ENCODE data around the gene CHMP5. TPM values are rescaled to one million over a fixed set of nuclear protein-coding genes. Genes with fewer than 3 reads are reported as not detected.

Gene CHMP5
- polyA plus RNA-seq, 4 donors: 97.6 to 139 (median 114) TPM

DNA sequence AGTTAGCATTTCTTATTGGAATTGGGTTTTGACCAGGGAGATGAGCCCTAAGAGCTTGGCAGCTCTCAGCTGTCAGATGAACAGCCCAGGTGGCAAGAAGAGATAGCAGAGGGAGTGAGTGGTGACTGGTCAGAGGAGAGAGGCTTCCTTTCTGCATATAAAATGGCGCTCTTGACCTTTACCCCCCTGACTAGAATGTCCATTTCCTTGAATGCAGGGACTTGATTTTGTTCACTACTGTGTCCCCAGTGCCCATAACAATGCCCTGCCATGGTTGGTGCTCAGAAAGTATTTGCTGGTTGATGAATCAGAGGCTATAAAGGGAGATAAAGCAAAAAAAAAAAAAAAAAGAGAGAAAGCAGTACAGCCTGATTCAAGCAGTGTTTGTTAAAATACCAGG is 7.2 kb downstream of the CHMP5 start:
- DNase-seq (ENCODE audit: low read depth in 4 of 4, low spot score in 2 of 4): no peak

DNA sequence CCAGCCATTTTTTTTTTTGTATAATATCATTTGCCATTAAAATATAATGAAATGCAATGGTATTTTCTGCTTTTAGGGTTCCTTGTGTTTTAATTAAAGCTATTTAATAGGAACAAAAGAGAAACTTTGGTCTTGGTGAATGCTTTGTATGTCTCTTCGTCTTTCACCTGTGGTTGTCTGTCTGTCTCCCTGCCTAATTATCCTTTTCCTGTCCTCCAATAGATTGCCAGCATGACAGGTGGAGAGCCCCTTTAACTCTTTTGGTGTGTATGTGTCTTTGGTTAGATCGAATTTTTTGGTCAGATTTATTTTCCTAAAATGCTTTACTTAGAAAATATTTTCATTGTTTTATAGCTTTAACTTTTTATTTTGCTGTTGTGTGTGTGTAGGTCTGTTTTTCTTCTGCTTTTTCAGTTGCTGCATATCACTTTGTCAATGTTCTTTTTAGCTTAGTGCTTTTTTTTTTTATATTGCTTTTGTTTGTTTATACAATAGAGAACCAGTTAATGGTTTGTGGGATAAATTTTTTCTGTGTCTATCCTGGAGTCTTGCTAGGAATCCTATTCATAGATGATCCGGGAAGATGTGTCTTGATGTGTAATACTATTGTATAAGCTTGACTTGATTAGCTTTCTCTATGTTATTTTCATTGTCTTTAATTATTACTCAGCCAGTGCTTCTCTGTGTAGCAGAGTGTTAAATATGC is 8.6 kb downstream of the CHMP5 start:
- DNase-seq (ENCODE audit: low read depth in 4 of 4, low spot score in 2 of 4): no peak

DNA sequence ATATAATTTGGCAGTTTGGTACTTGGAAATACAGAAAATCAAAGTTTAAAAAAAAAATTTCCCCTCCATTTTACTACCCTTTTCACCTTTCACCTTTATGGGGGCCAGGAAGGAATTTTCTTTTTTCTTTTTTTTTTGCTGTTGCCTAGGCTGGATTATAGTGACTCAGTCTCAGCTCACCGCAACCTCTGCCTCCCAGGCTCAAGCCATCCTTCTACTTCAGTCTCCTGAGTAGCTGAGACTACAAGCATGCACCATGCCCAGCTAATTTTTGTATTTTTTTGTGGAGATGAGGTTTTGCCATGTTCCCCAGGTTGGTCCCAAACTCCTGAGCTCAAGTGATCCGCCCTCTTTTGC is 9.1 kb downstream of the CHMP5 start:
- DNase-seq (ENCODE audit: low read depth in 4 of 4, low spot score in 2 of 4): no peak

GRCh38 chr9:33277484-33277883 is 12.6 kb downstream of the CHMP5 start:
- no peak for DNase-seq (ENCODE audit: low read depth in 4 of 4, low spot score in 2 of 4)

GRCh38 chr9:33285502-33285901 is 20.7 kb downstream of the CHMP5 start:
- no peak for DNase-seq (ENCODE audit: low read depth in 4 of 4, low spot score in 2 of 4)

DNA sequence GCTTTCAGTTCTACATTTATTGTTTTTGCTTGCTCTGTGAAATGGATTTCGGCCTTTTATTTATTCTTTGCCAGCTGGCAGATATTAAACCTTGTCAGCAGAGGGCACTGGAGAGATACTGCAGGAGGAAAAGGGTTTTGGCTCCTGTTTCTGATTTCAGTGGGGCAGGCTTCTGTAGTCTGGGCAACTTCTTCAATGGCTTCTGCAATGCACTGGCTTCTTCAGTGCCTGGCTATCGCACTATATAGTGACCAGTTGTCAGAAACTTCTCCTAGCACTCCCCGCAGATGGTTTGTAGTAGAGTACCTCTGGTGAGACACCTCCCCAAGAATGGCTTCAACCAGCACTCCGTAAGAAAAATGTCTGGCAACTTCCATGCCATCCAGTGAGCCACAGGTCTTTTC is 22.2 kb downstream of the CHMP5 start:
- peak in 1 of 4 donors; percentile 25 for DNase-seq (ENCODE audit: low read depth in 4 of 4, low spot score in 2 of 4)

DNA sequence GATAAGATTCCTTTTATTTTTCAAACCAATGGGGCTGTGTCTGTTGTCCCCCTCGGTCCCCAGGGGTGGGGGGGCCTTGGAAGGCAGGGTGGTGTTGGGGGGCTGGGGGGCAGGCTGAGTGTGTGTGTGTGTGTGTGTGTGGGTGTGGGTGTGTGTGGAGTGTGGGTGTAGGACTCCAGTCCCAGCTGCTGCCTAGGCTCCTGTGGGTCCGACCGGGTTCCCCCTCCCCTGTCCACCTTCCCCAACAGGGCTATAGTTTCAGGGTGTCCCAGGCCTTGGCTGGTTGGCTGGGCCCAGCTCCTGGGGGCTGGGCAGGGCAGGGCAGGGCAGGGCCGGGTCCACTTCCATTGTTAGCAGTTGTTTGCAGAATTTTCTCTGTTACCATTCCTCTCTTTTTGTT is 23.4 kb downstream of the CHMP5 start:
- no peak for DNase-seq (ENCODE audit: low read depth in 4 of 4, low spot score in 2 of 4)

GRCh38 chr9:33288828-33289483 is 24.1 kb downstream of the CHMP5 start:
- no peak for DNase-seq (ENCODE audit: low read depth in 4 of 4, low spot score in 2 of 4)

DNA sequence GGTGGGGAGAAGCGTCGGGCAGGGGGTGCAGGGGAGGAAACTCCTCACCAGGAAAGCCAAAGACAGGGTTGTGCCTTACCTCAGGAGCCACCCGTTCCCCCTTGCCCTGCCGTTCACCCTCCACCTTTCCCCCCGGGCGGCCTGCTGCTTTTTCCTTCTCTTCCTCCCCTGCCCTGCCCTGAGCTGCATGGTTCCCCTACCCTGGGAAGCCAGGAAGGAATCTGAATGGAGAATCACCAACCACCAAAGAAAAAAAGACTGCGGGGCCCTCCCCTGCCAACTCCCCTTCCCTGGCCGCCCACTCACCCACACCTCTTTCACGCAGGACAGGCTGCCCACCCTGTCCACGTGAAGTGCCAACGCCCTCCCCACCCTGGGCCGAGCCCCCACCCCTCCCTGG is 24.6 kb downstream of the CHMP5 start:
- DNase-seq (ENCODE audit: low read depth in 4 of 4, low spot score in 2 of 4): no peak

- no peak for DNase-seq (ENCODE audit: low read depth in 4 of 4, low spot score in 2 of 4)
Observed at GRCh38 chr9:33289936-33290246, 25.0 kb downstream of the CHMP5 start.

DNA sequence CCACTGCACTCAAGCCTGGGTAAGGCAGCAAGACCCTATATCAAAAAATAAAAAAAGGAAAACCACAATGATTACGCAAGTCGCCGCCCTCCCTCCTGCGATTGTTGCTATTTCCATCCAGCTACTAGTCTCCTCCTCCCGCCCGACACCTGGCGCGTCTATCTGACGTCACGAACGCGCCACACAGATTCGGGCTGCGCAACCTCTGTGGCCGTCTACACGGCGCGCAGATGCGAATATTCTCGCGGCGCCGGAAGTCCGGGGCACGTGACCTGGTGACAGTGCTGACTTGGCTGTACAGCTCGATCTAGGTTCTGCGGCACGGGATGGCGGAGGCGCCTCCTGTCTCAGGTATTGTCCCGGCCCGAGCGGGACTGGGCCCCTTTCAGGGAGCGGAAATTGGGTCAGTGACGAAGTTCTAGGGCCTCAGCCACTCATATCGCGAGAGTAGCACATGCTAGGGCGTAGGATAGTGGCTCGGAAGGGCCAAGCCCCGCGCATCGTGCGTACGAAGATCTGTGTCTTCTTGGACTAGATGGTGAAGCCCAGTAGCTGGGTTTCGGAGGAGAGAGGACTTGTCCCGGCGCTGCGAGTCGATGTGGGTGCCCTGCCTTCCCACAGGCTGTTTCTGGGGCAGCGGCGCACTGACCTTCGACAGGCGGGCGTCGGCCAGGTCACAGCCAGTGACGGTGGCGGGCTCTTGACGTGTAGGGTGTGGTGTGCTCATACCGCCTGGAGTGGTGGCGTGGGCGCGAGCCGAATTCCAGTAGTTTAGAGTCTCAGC is 25.6 kb downstream of the CHMP5 start, which contains the start of gene NFX1:
TSS of gene NFX1 (plus strand) at position 270 of the 784 bp plus-strand sequence. CDS start at position 327, 57 bp downstream.
- peak; percentile 95 to 98 (median 96) for DNase-seq (ENCODE audit: low read depth in 4 of 4, low spot score in 2 of 4)

DNA sequence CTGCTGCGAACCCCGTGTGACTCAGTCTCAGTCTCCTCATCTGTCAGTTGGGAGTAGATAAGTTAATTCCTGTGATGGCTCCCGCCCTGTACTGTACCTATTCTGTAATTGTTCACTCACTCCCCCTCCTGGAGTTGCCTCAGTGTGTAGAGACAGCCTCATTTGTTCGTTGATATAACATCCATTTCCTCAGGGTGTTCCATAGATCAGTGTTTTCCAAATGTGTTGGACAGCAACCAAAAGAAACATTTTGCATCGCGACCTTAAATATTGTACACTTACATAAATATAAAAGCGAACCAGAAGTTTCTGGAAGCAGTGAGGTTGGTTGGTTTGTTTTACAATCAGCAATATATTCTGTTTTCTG is 26.2 kb downstream of the CHMP5 start:
- DNase-seq (ENCODE audit: low read depth in 4 of 4, low spot score in 2 of 4): peak in 1 of 4 donors; percentile 12

DNA sequence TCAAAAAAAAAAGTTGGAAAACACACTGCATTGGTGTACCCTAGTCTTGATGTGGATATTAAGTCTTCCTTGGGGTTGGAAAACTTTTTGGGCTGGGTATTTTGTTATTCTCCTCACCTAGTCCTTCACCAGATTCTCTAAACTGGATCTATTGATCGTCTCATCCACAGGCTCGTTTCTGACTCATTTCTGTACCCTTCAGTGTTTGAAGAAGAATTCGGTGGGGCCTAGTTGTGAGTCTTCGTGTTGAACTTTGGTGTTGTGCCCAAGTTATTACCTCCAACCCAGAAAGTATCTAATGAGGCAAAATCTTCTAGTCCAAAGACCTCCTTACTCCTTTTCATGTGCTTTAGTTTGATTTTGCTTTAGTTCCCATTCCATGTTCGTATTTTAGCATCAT is 27.1 kb downstream of the CHMP5 start:
- no peak for DNase-seq (ENCODE audit: low read depth in 4 of 4, low spot score in 2 of 4)

DNA sequence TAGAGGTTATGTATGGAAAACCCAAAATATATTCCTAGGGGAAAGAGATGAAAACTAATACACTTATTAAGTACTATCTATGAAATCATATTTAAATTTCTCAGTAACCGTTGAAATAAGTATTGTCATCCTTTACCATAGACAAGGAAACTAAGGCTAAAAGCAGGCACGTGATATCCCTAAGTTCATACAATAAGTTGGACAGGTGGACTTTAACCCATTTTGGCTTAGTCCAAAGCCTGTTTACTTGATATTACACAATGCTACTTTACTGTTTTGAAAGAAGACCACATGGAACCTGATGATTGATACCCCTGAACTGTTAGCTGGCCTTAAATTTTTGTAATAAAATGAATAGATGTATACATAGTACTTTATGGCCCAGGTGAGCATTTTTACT is 28.9 kb downstream of the CHMP5 start:
- DNase-seq (ENCODE audit: low read depth in 4 of 4, low spot score in 2 of 4): no peak

GRCh38 chr9:33294670-33295432 is 30.0 kb downstream of the CHMP5 start:
- DNase-seq (ENCODE audit: low read depth in 4 of 4, low spot score in 2 of 4): no peak

GRCh38 chr9:33295571-33295970 is 30.7 kb downstream of the CHMP5 start:
- no peak for DNase-seq (ENCODE audit: low read depth in 4 of 4, low spot score in 2 of 4)

DNA sequence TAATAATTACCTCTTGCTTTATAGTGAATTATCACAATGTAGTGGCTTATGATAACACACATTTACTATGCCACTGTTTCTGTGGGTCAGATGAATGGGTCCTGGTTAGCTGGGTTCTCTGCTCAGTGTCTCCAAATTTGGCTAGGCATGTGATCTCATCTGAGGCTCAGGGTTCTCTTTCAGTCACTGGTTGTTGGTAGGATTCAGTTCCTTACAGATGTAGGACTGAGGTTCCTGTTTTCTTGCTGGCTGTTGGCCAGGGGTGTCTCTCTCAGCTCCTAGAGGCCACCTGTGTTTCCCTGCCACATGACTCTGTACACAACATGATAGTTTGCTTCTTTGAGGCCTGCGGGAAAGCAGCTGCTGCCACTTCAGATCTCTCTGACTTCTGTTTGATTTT is 32.6 kb downstream of the CHMP5 start:
- no peak for DNase-seq (ENCODE audit: low read depth in 4 of 4, low spot score in 2 of 4)

- no peak for DNase-seq (ENCODE audit: low read depth in 4 of 4, low spot score in 2 of 4)
Observed at GRCh38 chr9:33300546-33300945, 35.7 kb downstream of the CHMP5 start.

DNA sequence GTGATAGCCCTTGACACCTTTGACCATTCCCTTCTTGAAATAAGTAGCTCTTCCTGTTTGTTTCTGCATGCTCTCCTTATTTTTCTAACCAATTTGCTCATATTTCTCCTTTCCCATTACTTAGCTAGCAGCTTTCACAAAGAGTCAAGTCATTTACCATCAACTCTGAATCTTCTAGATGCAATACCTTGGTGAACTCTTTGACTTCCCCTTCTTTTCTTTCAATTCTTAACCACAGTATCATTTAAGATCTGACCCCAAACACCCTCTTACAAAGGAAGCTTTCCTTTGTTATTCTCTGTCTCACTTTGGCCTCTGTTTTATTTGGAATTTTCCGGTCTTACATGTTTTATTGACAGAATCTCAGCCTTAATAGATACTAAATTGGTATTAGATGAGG is 39.5 kb downstream of the CHMP5 start:
- DNase-seq (ENCODE audit: low read depth in 4 of 4, low spot score in 2 of 4): no peak

DNA sequence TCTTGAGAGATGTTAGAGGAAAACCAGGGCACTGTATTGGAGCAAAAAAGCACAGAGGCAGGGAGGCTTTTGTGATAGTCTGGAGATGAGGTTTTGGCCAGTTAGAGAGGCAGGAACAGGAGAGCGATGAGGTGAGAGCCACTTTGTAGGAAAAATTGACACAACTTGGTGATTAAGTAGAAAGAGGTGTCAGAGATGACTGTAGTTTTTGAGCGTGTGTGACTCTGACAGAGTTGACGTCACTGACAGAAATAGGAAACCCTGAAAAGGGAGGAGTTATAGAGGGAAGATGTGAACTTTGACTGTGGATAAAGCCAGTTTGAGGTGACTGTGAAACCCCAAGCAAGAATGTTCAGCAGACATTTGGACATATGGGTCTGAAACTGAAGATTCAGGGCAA is 41.2 kb downstream of the CHMP5 start:
- DNase-seq (ENCODE audit: low read depth in 4 of 4, low spot score in 2 of 4): no peak

DNA sequence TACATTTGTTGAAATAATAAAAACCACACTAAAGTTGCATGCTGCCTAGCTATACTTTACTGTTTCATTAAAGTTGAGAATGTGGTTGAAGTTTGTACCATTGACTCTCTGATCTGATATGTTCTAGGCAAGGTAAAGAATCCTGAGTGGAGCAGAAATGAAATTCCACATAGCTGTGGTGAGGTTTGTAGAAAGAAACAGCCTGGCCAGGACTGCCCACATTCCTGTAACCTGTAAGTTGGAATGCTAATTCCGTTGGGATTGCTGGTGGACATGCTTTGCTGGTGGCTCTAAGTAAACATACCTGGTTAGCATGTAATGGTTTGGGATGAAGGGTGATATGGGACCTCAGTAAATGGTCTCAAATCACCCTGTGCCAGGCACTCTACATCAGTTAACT is 42.2 kb downstream of the CHMP5 start:
- no peak for DNase-seq (ENCODE audit: low read depth in 4 of 4, low spot score in 2 of 4)

All from left renal cortex interstitium (tissue), 4 donors.